Caco-2 (cell line): ENCODE data around the gene ABCC9. TPM values are rescaled to one million over a fixed set of nuclear protein-coding genes. Genes with fewer than 3 reads are reported as not detected.
A peak's percentile ranks its signal among the peaks of the same experiment; 100 is the strongest.

ENCODE experiments used
- BruUV-seq: library from RNA; stranded (reverse); fragments of 400-500 nt; replicated peaks from 2 replicates; lab custom pipeline; 2021; lab: Mats Ljungman, UMichigan
- CTCF ChIA-PET: fragments of 300-600 bp; sonication (Branson Sonifier 250); formaldehyde crosslinking; loops from one replicate; lab custom pipeline; 2022; ENCODE audit warnings: antibody characterized with exemption; lab: Charles Lee
- POLR2A ChIA-PET: fragments of 300-600 bp; sonication (Branson Sonifier 250); formaldehyde crosslinking; loops from one replicate; lab custom pipeline; 2022; ENCODE audit warnings: antibody characterized with exemption; lab: Charles Lee
- DNase-seq, 2 experiments: peaks; one replicate each; pipeline versions ENCODE4 v3.0.0 to v3.0.0-alpha.2; 2020 to 2022
- H3K27me3 ChIP-seq: replicated peaks from 2 replicates; pipeline ENCODE4 v1.6.0; 2011; ENCODE audit warnings: low read length; ENCODE audit not compliant: control insufficient read depth, insufficient read depth
- H3K36me3 ChIP-seq: 2 replicates; pipeline ENCODE4 v1.5.1; 2011; ENCODE audit warnings: low read length; ENCODE audit not compliant: control insufficient read depth, insufficient read depth
- H3K4me1 ChIP-seq: fragments of 250-450 bp; sonication (Bioruptor Pico); 2 replicates; pipeline ENCODE4 v1.5.1; 2020; ENCODE audit warnings: mild to moderate bottlenecking
- H3K4me3 ChIP-seq: 2 replicates; pipeline ENCODE4 v1.5.1; 2011; ENCODE audit warnings: low read depth, mild to moderate bottlenecking, control low read depth, low read length
- H3K9me3 ChIP-seq: fragments of 250-450 bp; sonication (Bioruptor Pico); 2 replicates; pipeline ENCODE4 v1.5.1; 2020; ENCODE audit warnings: mild to moderate bottlenecking, moderate library complexity
- H3K27ac Mint-ChIP-seq: one replicate; pipeline ENCODE4 v1.8.0; 2022; ENCODE audit warnings: mixed read lengths; ENCODE audit not compliant: unreplicated experiment
- H3K27me3 Mint-ChIP-seq: one replicate; pipeline ENCODE4 v1.8.0; 2022; ENCODE audit warnings: mixed read lengths; ENCODE audit not compliant: insufficient read depth, unreplicated experiment
- H3K36me3 Mint-ChIP-seq: one replicate; pipeline ENCODE4 v1.8.0; 2022; ENCODE audit warnings: mild to moderate bottlenecking, mixed read lengths; ENCODE audit not compliant: insufficient read depth, unreplicated experiment
- H3K4me1 Mint-ChIP-seq: one replicate; pipeline ENCODE4 v1.8.0; 2022; ENCODE audit warnings: low read depth, mixed read lengths; ENCODE audit not compliant: unreplicated experiment
- H3K4me3 Mint-ChIP-seq: one replicate; pipeline ENCODE4 v1.8.0; 2022; ENCODE audit warnings: mild to moderate bottlenecking, moderate library complexity, mixed read lengths; ENCODE audit not compliant: unreplicated experiment
- H3K9me3 Mint-ChIP-seq: one replicate; pipeline ENCODE4 v1.8.0; 2022; ENCODE audit warnings: mixed read lengths; ENCODE audit not compliant: unreplicated experiment
- CTCF ChIP-seq, 2 experiments: fragments of 200-600 bp in 1 of 2; IDR thresholded peaks; 1 replicate in 1 of 2; 2 replicates in 1 of 2; pipeline versions ENCODE4 v1.5.1 to v1.8.0; 2011 to 2022; ENCODE audit warnings: antibody characterized with exemption in 1 of 2, control low read depth in 1 of 2, inconsistent platforms in 1 of 2, low read depth in 1 of 2, low read length in 1 of 2, mild to moderate bottlenecking in 1 of 2, moderate library complexity in 1 of 2; ENCODE audit not compliant: insufficient read depth in 1 of 2, severe bottlenecking in 1 of 2, unreplicated experiment in 1 of 2
- intact Hi-C: fragments of 100-400 bp; cut with micrococcal nuclease; formaldehyde crosslinking; loops from one replicate; pipeline ENCODE4 v1.10.0; 2022; ENCODE audit not compliant: unreplicated experiment
- total RNA-seq: library from RNA; stranded (reverse); gene quantifications from 2 replicates; pipeline ENCODE4 v1.2.3, GENCODE V29; 2022

ABCC9 gene
- total RNA-seq, 1 experiment from 2014 or later, result 130 TPM

DNA sequence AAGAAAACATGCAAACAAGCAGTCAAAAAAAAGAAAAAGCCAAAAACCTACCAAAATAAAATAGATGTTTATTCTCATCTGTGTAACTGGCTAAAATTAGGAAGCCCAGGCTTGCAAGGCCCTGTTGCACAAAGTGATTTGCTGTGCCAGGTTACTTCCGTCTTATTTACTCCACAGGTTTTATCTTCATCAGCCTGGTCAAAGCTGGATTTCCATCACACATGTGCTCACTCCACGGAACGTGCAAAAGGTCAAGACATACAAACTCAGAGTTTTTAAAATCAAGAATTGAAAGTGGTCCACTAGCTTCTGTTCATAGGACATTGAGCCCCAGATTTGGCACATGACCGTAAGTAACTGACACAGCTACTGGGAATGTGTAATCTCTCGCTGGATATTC is 181.5 kb downstream of the ABCC9 start:
- no peaks in the 10 kb centered on the region for H3K36me3 ChIP-seq
- Mint-ChIP-seq H3K4me1 (peaks cover 42% of the 10 kb centered on the region), H3K36me3 (peaks cover 10% of the 10 kb centered on the region), H3K4me3 (no peak overlapping the region), H3K27ac (no peak overlapping the region), H3K9me3 (peaks cover 14% of the 10 kb centered on the region), H3K27me3 (no peaks in the 10 kb centered on the region)
- POLR2A ChIA-PET, result no interaction called here
- H3K4me3 ChIP-seq, result no peak overlapping the region
- H3K4me1 ChIP-seq, result peaks cover 33% of the 10 kb centered on the region
- no peak for DNase-seq
- no peaks in the 10 kb centered on the region; the same call in 1 of the 2 replicates for H3K9me3 ChIP-seq
- intact Hi-C loops, result loop anchor here (5.0 kb wide), 1 partner anchor 62 kb away; no protein-coding TSS in a partner anchor
- H3K27me3 ChIP-seq, result no peaks in the 10 kb centered on the region
- BruUV-seq, result no TSS peak
- no peak for TF ChIP-seq CTCF (IDR thresholded peaks at IDR 0.05; ENCODE audit: insufficient read depth in 1 of 2, low read depth in 1 of 2, low read length in 1 of 2, severe bottlenecking in 1 of 2, unreplicated experiment in 1 of 2)
- CTCF ChIA-PET, result no interaction called here

GRCh38 chr12:21757735-21758134 is 183.5 kb downstream of the ABCC9 start:
- H3K4me3 ChIP-seq, result no peak overlapping the region
- TF ChIP-seq CTCF (IDR thresholded peaks at IDR 0.05; ENCODE audit: insufficient read depth in 1 of 2, low read depth in 1 of 2, low read length in 1 of 2, severe bottlenecking in 1 of 2, unreplicated experiment in 1 of 2), result no peak
- ChIA-PET POLR2A (interaction anchor here (0.7 to 1.0 kb wide), 2 partner anchors 17 to 257 kb away, joined by 3 to 5 read pairs; partner anchors contain the start of genes KCNJ8 and RECQL), CTCF (no interaction called here)
- no TSS peak for BruUV-seq
- Mint-ChIP-seq H3K4me3 (peak overlapping the region; percentile 26), H3K36me3 (peaks cover 1% of the 10 kb centered on the region), H3K27me3 (no peaks in the 10 kb centered on the region), H3K4me1 (peaks cover 23% of the 10 kb centered on the region), H3K9me3 (peaks cover 14% of the 10 kb centered on the region), H3K27ac (peak overlapping the region; percentile 34)
- H3K27me3 ChIP-seq, result no peaks in the 10 kb centered on the region
- no peaks in the 10 kb centered on the region for H3K36me3 ChIP-seq
- H3K4me1 ChIP-seq, result peaks cover 17% of the 10 kb centered on the region
- peak in 1 of 2 experiments; percentile 36 for DNase-seq
- H3K9me3 ChIP-seq, result no peaks in the 10 kb centered on the region; the same call in 1 of the 2 replicates
- intact Hi-C loops, result loop anchor here (5.0 kb wide), 1 partner anchor 60 kb away; no protein-coding TSS in a partner anchor

DNA sequence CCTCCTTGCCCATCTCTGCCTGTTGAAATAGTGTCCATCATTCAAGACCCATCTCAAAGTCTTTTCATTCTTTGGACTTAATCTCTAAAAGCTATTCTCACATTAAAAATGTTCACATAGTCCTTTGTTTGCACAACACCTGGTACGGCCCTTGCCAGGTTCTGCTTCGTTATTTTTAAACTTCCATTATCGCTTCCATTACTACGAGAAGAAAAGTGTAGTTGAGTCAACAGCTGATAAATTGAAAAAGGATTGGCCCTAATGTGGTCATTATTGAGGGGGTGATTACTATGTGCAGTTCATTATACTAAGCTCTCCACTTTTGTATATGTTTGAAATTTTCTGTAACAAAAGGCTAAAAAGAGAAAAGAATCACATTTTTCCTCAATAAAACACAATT is 184.5 kb downstream of the ABCC9 start:
- Histone ChIP-seq H3K4me1 (peaks cover 13% of the 10 kb centered on the region), H3K27me3 (no peaks in the 10 kb centered on the region), H3K36me3 (no peaks in the 10 kb centered on the region), H3K4me3 (no peak overlapping the region), H3K9me3 (no peaks in the 10 kb centered on the region; the same call in 1 of the 2 replicates)
- H3K36me3 Mint-ChIP-seq, result no peaks in the 10 kb centered on the region
- no TSS peak for BruUV-seq
- no peak for DNase-seq
- ChIA-PET CTCF (no interaction called here), POLR2A (no interaction called here)
- no peak overlapping the region for H3K27ac Mint-ChIP-seq
- H3K27me3 Mint-ChIP-seq, result no peaks in the 10 kb centered on the region
- no peak for TF ChIP-seq CTCF (IDR thresholded peaks at IDR 0.05; ENCODE audit: insufficient read depth in 1 of 2, low read depth in 1 of 2, low read length in 1 of 2, severe bottlenecking in 1 of 2, unreplicated experiment in 1 of 2)
- intact Hi-C loops, result loop anchor here (5.0 kb wide), 1 partner anchor 59 kb away; no protein-coding TSS in a partner anchor
- peaks cover 17% of the 10 kb centered on the region for H3K4me1 Mint-ChIP-seq
- H3K9me3 Mint-ChIP-seq, result peaks cover 14% of the 10 kb centered on the region
- no peak overlapping the region for H3K4me3 Mint-ChIP-seq
